ENCODE measurements around the gene CAMKK2.
"Not testable (repeated sequence)": the region's sequence is repeated elsewhere in the genome, so short reads cannot be mapped to it uniquely, and the experiment has no call there.

CAMKK2 gene

GRCh38 chr12:121278169-121279070, 18.1 kb downstream of the CAMKK2 start:
- no peak for DNase-seq

GRCh38 chr12:121277374-121277759, 19.1 kb downstream of the CAMKK2 start:
- no peak for DNase-seq

DNA sequence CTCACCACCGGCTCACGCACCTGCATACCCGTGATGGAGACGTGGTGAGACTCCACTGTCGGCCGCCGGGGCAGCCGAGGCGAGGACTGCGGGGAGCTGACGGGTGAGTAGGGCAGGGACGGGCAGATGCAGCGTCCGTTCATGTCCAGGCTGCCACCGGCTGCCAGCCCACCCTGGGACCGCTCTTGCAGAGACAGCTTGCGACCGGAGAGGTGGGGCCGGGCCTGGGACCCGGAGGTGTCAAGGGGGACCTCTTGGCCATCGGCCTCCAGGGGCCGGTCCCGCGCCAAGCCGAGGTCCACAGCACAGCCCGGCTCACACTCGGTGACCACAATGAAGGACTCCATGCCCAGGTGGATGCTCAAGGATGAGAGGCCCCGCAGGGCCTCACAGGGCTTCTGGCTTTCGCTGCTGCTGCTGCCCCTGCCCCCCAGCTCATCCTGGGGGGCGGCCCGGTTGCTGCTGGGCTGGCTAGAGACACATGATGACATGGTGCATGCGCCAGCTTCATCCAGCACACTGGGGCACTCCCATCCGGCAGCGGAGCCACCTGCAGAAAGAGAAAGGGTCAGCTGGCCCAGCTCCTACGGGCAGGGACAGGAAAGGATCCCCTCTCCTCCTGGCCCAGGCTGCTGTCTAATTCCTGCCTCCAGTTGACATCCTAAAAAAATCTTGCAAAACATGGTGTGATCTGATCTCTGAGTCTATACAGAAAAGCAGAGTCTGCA, 22.3 kb downstream of the CAMKK2 start:
- DNase-seq, result no peak

- no peak for DNase-seq
These were observed 23.1 kb downstream of the CAMKK2 start for GRCh38 chr12:121273364-121273896.

DNA sequence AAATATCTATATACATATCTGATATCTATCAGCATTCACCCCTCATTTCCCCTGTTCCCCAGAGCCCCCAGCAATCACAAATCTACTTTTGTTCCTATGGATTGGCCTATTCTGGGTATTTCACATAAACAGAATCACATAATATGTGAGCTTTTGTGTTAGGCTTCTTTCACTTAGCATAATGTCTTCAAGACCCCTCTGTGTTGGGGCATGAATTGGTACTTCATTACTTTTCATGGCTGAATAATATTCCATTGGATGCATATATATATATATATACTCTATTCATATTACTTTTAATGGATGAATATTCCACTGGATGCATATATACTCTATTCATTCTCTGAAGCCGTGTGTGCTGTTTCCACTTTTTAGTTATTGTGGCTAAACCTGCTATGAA, 28.7 kb downstream of the CAMKK2 start:
- DNase-seq, result no peak

- DNase-seq, result no peak
These were observed 31.5 kb downstream of the CAMKK2 start for GRCh38 chr12:121264951-121265515.

- no peak for DNase-seq
These were observed 32.4 kb downstream of the CAMKK2 start for GRCh38 chr12:121264135-121264534.

- DNase-seq, result no peak
These were observed 33.1 kb downstream of the CAMKK2 start for GRCh38 chr12:121263206-121263935.

- no peak for DNase-seq
These were observed 35.1 kb downstream of the CAMKK2 start for GRCh38 chr12:121261398-121261797.

- no peak for DNase-seq
These were observed 36.4 kb downstream of the CAMKK2 start for GRCh38 chr12:121260091-121260490.

- DNase-seq, result no peak
These were observed 37.4 kb downstream of the CAMKK2 start for GRCh38 chr12:121259074-121259473.

DNA sequence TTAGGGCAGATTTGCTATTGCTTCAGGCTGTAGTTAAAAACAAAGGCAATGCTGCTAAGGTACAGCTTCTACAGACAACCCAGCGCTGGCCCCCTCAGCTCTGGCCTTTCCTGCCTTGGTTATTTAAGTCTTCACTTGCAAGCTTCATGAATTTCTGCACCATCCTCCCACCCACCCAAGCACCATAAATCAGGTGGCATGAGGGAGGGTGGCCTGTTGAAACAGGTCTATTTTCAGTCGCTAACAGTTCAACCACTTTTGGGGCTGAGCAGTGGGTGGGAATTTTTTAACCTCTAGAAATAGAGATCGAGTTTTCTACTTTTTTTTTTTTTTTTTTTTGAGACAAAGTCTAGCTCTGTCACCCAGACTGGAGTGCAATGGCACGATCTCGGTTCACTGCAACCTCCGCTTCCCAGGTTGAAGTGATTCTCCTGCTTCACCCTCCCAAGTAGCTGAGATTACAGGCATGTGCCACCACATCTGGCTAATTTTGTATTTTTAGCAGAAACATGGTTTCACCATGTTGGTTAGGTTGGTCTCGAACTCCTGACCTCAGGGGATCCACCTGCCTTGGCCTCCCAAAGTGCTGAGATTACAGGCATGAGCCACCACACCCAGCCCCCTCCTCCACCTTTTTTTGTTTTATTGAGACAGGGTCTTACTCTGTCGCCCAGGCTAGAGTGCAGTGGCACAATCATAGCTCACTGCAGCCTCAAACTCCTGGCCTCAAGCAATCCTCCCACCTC, 38.6 kb downstream of the CAMKK2 start:
- DNase-seq, result not testable (repeated sequence)

- DNase-seq, result no peak
These were observed 41.1 kb downstream of the CAMKK2 start for GRCh38 chr12:121255433-121255832.

GRCh38 chr12:121253638-121254335, 42.7 kb downstream of the CAMKK2 start:
- DNase-seq, result no peak

DNA sequence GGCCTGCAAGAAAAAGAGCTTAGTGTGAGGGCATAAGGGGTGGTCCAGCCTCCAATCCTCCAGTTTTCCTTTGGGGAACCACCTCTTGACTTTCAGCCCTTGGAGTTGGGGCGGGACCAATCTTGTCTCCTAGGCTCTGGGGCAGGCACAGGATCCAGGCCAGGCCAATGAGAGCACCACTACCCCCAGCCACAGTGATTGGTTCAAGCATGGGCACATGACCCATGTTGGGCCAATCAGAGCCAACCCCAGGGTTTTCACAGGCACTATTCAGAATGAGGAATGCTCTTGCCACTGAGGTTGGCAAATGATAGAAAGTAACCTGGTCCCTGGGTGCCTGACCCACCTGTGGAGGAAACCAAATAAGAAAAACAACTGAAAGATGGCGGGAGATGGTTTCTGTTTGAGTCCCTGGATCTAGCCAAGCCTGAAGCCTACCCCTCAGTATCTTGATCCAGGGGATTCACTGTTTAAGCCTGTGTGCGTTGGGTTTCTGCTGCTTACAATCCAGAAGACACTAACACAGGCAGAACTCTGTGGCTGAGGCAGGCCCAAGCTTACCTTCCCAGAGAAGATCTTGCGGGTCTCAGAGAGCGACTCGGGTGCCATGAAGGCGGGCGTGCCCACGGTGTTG, 43.7 kb downstream of the CAMKK2 start:
- DNase-seq, result no peak

DNA sequence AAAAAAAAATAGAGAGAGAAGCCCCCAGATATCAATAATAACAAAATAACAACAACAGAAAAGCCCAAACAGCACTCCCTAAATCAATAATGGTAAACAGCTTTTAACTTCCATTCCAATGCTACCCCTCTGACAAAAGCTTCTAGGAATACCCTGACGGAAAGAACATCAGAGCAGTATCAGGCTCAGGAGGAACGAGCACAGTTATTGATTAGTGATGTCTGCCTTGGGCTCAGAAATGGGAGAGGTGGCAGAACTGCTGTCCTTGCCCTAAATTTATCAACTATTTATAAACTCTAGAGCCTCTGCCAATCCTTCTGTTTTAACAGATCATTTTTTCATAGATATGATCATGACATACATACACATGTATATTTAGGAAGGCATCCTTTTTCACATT, 44.7 kb downstream of the CAMKK2 start:
- DNase-seq, result no peak

- no peak for DNase-seq
These were observed 46.1 kb downstream of the CAMKK2 start for GRCh38 chr12:121250359-121250758.

GRCh38 chr12:121248622-121249021, 47.9 kb downstream of the CAMKK2 start:
- no peak for DNase-seq

DNA sequence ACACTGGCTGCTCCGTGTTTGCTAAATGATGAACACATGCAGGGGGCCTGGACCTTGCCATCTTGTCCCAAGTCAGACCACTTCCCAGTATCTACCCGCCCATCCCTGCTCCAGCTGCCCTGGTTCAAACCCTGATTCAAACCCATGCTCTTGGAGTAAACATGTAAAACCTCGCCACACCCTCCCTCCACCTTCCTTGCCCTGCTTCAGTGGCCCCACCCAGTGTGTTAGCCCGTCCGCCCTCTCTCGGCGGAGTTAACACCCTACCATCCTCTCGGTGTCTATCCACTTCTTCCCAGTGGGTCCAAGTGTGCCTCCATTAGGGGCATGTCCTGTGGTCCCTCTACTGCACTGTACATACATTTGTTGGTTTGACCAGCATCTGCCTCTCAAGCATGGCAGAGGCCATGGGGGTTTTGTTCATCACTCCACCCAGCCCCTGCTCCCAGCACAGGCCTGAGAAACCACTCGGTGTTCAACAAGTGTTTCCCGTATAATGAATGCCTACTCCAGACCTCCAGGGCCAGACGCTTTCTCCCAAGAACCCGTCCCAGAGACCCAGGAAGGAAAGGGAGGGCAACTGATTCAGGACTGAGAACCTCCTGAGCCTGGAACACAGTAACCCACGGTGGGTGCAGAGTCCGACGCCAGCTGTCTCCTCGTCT, 49.5 kb downstream of the CAMKK2 start:
- no peak for DNase-seq

- DNase-seq, result no peak
These were observed 50.6 kb downstream of the CAMKK2 start for GRCh38 chr12:121245951-121246350.
